Osteocyte (in vitro differentiated cells): ENCODE data around the gene SPTBN2. TPM values are rescaled to one million over a fixed set of nuclear protein-coding genes. Genes with fewer than 3 reads are reported as not detected.

Experiments
- DNase-seq: peaks from one replicate; pipeline ENCODE4 v3.0.0; 2021; ENCODE audit warnings: mixed read lengths; ENCODE audit not compliant: unreplicated experiment; ENCODE audit errors: extremely low spot score
- H3K27ac Mint-ChIP-seq: one replicate; pipeline ENCODE4 v1.8.0; 2021; ENCODE audit warnings: mild to moderate bottlenecking, mixed read lengths; ENCODE audit not compliant: unreplicated experiment
- H3K27me3 Mint-ChIP-seq: one replicate; pipeline ENCODE4 v1.8.0; 2021; ENCODE audit warnings: mixed read lengths; ENCODE audit not compliant: unreplicated experiment
- H3K36me3 Mint-ChIP-seq: one replicate; pipeline ENCODE4 v1.8.0; 2021; ENCODE audit warnings: mixed read lengths; ENCODE audit not compliant: unreplicated experiment
- H3K4me1 Mint-ChIP-seq: one replicate; pipeline ENCODE4 v1.8.0; 2021; ENCODE audit warnings: mixed read lengths; ENCODE audit not compliant: unreplicated experiment
- H3K4me3 Mint-ChIP-seq: one replicate; pipeline ENCODE4 v1.8.0; 2021; ENCODE audit warnings: mild to moderate bottlenecking, moderate library complexity, mixed read lengths; ENCODE audit not compliant: unreplicated experiment
- H3K9me3 Mint-ChIP-seq: one replicate; pipeline ENCODE4 v1.8.0; 2021; ENCODE audit warnings: mixed read lengths; ENCODE audit not compliant: unreplicated experiment
- CTCF ChIP-seq: fragments of 200-600 bp; sonication (generic); IDR thresholded peaks from 2 replicates; pipeline ENCODE4 v1.5.0; 2021; ENCODE audit warnings: antibody characterized with exemption, mild to moderate bottlenecking, moderate library complexity
- total RNA-seq: library from RNA; stranded (reverse); gene quantifications from 2 replicates; pipeline ENCODE4 v1.2.1, GENCODE V29; 2021

The SPTBN2 gene
- total RNA-seq, 1 donor from 2014 or later = 12.6 TPM

GRCh38 chr11:66718320-66718971 is 10.6 kb downstream of the SPTBN2 start:
- Mint-ChIP-seq H3K36me3 (no peaks in the 10 kb centered on the region), H3K27me3 (no peaks in the 10 kb centered on the region), H3K9me3 (no peaks in the 10 kb centered on the region), H3K4me3 (no peak overlapping the region), H3K27ac (no peak overlapping the region), H3K4me1 (peaks cover 12% of the 10 kb centered on the region)
- no peak for DNase-seq
- no peak for TF ChIP-seq CTCF

- H3K27me3 Mint-ChIP-seq = no peaks in the 10 kb centered on the region
- no peak for TF ChIP-seq CTCF
- H3K27ac Mint-ChIP-seq = no peak overlapping the region
- H3K4me1 Mint-ChIP-seq = peaks cover 12% of the 10 kb centered on the region
- no peak overlapping the region for H3K4me3 Mint-ChIP-seq
- no peaks in the 10 kb centered on the region for H3K36me3 Mint-ChIP-seq
- no peaks in the 10 kb centered on the region for H3K9me3 Mint-ChIP-seq
- no peak for DNase-seq
Observed at GRCh38 chr11:66717925-66718319, 11.1 kb downstream of the SPTBN2 start.

- TF ChIP-seq CTCF = no peak
- Mint-ChIP-seq H3K9me3 (no peaks in the 10 kb centered on the region), H3K27me3 (no peaks in the 10 kb centered on the region), H3K27ac (no peak overlapping the region), H3K4me3 (no peak overlapping the region), H3K36me3 (no peaks in the 10 kb centered on the region), H3K4me1 (peaks cover 12% of the 10 kb centered on the region)
- DNase-seq = no peak
Observed at GRCh38 chr11:66716996-66717395, 12.0 kb downstream of the SPTBN2 start.

- no peak overlapping the region for H3K27ac Mint-ChIP-seq
- H3K36me3 Mint-ChIP-seq = no peaks in the 10 kb centered on the region
- no peak for DNase-seq
- TF ChIP-seq CTCF = no peak
- H3K9me3 Mint-ChIP-seq = no peaks in the 10 kb centered on the region
- H3K27me3 Mint-ChIP-seq = no peaks in the 10 kb centered on the region
- H3K4me1 Mint-ChIP-seq = peaks cover 9% of the 10 kb centered on the region
- no peak overlapping the region for H3K4me3 Mint-ChIP-seq
Observed at GRCh38 chr11:66715346-66716085, 13.5 kb downstream of the SPTBN2 start.

- DNase-seq = no peak
- Mint-ChIP-seq H3K4me1 (no peaks in the 10 kb centered on the region), H3K27me3 (no peaks in the 10 kb centered on the region), H3K36me3 (no peaks in the 10 kb centered on the region), H3K9me3 (no peaks in the 10 kb centered on the region), H3K4me3 (no peak overlapping the region), H3K27ac (no peak overlapping the region)
- no peak for TF ChIP-seq CTCF
Observed at GRCh38 chr11:66713746-66714480, 15.1 kb downstream of the SPTBN2 start.
